Measurements from ENCODE around the gene SALL3.
"Not testable (repeated sequence)": the region's sequence is repeated elsewhere in the genome, so short reads cannot be mapped to it uniquely, and the experiment has no call there.

Gene SALL3

DNA sequence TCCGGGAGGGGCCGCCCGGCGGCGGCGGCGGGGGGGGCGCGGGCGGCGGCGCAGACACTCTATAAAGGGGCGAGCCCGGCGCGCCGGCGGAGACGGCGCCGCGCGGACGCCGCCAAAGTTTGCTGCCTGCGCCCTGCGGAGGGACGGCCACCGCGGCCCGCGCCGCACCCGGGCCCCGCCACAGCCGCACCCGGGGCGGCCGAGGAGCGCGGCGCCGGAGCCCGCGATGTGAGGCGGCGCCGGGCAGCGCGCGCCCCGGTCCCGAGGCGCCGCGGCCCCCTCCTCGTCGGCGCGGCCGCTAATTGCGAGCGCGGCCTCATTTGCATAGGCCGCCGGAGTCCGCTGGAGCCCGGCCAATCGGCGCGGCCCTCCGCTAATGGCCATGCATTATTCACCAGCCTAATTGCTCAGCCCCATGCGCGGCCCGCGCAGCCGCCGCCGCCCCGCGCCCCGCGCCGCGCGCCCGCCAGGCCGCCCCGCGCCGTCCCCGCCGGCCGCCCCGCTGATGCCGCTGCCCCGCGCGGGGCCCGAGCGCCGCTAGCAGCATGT is at the start of gene SALL3:
SALL3 (plus strand) TSS at position 89 of the 549 bp plus-strand sequence; CDS start at position 546, 457 bp downstream.
- no peak for DNase-seq (ENCODE audit: low spot score)

DNA sequence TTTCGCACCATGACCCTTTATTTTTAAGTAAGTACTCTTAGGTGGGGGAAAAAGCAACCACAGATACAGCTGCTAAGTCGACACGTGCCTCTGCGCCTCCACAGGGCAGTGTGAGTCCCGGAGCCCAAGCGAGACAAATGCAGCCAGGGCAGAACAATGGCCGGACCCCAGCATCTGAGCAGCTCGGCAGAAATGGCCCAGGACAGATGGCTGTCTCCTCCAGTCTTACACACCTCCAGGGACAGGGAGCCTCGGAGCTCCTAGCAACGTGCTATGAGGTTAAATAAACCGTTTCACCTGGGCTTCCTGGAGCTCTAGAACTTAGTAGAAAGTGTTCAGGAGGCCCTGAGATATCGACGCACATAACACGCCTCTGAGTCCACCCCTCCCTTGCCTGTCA is 47.3 kb upstream of the SALL3 start:
- no peak for DNase-seq (ENCODE audit: low spot score)

DNA sequence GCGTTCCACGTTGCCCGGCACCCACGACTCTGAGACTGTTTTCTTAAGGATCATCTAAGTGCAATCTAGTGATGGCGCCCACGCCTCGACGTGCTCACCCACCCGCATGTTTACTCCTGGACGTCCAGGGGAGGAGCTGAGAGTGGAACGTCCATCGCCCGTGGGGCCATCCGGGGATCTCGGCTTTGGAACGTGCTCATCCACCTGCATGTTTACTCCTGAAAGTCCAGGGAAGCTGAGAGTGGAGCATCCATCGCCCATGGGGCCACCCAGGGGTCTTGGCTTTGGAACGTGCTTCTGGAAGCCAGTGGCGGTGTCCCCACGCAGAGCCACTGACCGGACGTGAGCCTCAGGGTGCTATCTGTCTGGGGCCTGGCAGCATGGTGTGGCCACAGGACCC is 45.6 kb upstream of the SALL3 start:
- no peak for DNase-seq (ENCODE audit: low spot score)

DNA sequence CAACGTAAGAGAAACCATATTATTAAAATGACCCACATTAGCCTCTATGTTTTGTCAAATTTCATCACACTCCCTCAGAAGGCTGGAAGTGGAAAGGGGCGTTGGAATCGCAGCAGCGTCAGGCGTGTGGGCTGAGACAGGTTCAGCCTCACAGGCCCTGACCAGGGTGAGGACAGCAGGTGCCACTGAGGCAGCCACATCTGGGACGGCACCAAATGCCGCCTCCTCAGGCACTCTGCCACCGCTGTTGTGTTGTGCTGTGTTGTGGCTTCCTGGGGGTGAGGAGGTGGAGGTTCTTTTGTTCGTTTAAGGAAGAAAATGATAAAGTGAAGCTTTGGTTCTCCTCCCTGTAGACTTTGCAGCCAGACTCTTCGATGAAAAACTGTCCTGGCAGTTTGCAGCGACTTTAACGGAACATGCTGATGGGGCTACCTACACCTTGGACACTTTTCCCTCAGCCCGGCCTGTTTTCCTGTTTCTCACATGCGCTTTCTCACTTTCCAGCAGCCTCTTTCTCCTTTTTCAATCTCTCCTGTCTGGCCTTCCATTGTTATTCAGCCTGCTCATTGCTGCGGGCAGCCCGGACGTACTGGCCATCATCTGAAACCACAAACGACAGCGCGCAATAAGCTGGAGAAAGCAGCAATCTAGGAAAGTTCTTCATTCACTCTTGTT is 44.9 kb upstream of the SALL3 start:
- no peak for DNase-seq (ENCODE audit: low spot score)

DNA sequence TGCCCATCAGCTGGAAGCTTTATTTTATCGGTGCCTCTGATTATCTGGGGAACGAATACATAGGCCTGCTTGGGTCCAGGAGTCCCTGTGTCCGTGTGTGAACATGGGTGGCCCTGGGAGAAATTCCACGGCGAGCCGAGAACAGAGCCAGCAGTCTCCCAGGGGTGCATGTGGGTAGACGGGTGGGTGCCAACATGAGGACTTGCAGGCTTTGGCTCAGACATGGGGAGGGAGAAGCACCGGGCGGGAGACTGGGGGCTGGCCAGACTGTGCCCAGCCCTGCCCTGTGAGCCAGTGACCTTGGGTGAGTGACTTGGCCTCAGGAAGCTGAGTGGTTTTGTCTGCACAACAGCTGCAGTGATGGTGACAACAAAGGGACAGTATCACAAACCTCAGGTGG is 44.2 kb upstream of the SALL3 start:
- DNase-seq (ENCODE audit: low spot score) = no peak

DNA sequence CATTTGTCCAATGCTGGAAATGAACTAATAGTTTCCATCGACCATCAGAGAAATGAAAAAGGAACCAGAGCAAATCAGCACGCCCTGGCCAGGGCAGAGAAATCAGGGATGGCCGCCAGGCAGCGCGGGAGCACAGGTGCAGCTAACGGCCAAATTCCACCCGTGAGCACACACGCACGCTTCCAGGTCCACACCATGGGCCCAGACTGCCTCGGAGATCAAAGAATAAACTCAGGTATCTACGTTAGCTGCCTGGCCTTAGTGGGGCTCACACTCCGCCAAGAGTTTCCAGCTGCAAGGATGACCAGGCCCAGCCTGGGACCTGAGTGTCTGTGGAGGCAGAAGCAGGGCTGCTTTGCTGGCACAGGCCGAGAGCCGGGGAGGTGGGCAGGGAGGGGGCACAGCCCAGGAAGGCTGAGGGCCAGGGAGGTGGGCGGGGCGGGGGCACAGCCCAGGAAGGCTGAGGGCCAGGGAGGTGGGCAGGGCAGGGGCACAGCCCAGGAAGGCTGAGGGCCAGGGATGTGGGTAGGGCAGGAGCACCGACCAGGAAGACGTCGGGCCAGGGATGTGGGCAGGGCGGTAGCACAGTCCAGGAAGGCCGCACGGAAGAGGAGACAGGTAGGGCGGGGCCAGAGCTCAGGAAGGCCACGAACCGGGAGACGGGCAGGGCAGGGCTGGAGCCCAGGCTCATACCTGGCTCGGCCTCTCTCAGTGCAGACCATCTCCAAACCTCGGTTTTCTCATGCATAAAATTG is 43.2 kb upstream of the SALL3 start:
- DNase-seq (ENCODE audit: low spot score) = no peak

DNA sequence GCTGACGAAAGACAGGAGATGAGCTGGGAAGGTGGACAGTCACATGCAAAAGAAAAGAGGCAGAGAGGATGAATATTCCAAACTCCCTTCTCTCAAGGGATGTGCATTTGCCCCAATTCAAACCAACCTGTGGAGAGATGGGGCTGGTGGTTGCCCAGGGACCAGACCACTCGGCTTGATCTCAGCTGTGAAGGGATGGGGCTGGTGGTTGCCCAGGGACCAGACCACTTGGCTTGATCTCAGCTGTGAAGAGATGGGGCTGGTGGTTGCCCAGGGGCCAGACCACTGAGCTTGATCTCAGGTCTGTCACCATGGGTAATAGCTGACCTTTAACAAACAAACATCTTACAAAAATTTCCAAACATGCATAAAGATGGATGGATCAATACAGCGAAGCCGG is 42.5 kb upstream of the SALL3 start:
- DNase-seq (ENCODE audit: low spot score) = no peak

DNA sequence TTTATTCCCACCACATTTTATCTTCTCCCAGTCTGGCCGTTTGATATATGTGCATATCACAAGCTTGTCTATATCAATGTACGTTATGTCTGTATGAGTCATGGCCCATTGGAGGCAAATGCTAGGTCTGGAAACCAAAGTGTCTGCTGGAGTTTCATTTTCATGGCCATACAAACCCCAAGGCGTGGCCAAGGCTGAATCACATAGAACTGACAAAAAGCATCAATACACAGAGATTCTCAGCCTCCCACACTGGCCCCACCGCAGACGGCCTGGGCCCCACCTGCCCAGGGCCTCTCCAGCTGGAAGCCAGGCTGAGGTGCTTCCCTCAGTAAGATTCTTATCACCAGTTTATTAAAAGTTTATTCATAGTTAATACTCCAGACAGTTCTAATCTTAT is 40.5 kb upstream of the SALL3 start:
- peak; percentile 70 for DNase-seq (ENCODE audit: low spot score)

DNA sequence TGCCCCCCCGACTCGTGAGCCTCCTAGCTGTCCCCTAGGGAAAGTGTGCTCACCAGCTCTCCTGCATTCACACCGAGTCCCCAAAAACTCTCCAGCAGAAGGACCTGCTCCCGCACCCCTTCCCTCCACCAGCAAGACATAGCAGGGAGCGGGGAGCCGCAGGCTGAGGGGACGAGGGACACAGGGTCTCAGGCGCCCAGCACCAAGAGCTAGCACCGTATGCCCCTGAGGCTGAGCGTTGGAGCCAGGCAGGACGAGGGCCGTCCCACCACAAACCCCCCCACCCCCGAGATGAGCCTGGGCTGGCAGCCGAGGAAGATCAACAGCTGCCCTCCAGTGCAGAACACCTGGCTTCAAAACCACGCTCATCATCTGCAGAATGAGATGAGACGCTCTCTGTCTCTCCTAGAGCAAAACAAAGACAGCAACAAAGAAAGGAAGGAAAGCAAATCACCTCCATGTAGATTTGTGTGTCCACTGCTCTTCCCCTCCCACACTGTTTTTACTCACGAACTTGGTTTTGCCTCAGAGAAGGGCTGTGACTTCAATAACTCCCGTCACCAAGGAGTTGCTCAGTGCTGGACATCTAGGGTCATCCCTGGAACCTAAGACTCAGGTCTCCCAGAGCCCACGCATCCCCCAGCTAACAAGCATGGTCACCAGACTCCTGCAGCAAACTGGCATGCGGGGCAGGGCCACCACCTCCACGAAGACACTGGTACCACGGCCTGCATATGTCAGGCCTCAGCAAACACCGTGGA is 39.7 kb upstream of the SALL3 start:
- no peak for DNase-seq (ENCODE audit: low spot score)

DNA sequence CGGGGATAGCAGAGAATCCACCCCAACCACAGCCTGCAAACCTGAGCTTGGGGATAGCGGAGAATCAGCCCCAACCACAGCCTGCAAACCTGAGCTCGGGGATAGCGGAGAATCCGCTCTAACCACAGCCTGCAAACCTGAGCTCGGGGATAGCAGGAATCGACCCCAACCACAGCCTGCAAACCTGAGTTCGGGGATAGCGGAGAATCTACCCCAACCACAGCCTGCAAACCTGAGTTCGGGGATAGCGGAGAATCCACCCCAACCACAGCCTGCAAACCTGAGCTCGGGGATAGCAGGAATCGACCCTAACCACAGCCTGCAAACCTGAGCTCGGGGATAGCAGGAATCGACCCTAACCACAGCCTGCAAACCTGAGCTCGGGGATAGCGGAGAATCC is 37.4 kb upstream of the SALL3 start:
- not testable (repeated sequence) for DNase-seq (ENCODE audit: low spot score)

DNA sequence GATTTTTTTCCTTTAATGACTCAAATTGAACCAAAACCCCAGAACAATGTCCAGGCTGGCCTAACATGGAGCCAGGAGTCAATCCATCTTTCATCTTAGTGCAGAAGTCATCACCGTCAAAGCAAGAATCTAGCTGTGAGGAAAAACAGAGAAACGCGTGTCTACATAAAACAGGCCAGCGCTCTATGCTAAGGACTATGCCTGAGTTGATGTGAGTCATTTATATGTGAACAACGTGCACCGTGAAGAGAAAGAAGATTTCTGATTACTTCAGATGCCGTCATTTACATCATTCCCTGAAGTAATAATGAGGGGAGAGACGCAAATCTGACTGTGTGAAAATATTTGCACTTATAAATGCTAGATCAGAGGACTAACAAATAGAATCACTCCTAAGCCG is 34.0 kb upstream of the SALL3 start:
- no peak for DNase-seq (ENCODE audit: low spot score)

DNA sequence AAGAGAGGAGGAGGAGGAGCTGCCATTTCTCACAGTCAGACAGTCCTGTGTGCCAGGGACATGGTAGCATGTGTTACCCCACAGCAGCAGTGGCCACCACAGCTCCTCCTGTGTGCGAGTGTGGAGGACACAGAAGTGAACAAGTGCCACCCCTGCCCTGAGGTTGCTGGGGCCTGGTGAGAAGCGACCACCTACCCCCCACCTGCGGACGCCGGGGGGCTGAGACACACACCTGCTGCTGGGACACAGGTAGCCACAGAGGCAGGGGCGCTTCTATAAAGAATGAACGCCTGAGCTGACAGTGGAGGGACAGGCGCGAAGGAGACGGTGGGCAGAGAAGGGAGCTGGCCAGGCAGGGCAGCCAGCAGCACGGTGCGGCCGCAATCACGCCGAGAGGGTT is 32.3 kb upstream of the SALL3 start:
- no peak for DNase-seq (ENCODE audit: low spot score)

DNA sequence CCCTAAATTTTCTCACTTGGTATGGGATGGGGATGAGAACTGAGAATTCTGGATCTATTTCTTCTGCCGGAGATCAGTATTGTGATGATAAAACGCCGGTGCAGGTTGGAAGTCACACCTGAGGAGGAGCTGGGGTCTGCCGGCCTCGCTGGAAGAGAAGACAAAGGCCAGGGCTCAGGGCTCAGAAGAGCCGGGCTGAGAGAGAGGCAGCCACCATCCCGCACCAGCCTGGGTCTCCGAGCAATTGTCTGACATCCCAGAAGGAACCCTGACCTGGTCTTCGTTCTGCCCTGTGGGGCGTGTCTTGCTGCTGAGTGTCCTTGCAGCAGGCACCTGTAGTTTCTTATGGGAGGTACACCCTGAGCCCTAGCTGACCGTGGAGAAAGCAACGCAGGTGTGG is 31.4 kb upstream of the SALL3 start:
- no peak for DNase-seq (ENCODE audit: low spot score)

DNA sequence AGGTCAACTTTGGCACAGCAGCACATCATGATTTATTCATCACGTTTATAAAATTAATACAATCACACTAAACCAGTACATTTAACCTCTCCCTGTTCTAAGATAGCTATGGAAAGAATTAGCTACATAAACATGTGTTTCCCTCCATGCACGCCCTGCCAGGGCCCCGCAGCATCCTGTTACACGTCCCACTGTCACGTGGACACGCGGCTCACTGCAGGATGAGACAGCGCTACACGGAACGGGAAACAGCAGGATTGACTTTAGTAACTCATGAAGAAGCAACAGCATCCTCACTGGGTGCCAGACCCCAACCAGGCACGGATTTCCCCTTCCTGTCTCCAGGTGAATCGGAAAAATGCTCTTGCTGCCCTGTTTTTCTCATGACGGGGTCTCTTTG is 30.9 kb upstream of the SALL3 start:
- DNase-seq (ENCODE audit: low spot score) = no peak

DNA sequence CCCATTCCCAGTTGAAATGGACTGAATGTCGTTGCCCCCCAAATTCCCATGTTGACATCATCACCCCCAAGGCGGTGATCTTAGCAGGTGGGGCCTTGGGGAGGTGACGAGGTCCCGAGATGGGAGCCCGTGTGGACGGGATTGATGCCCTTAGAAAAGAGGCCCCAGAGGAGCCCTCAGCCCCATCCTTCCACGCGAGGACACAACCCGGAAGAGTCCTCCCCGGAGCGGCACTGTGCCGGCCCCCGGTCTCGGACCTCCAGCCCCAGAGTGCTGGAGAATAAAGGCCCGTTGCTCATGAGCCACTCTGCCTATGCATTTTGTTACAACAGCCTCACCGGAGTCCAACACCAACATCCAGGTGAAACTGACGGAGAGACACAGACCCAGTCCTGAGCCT is 30.4 kb upstream of the SALL3 start:
- no peak for DNase-seq (ENCODE audit: low spot score)

DNA sequence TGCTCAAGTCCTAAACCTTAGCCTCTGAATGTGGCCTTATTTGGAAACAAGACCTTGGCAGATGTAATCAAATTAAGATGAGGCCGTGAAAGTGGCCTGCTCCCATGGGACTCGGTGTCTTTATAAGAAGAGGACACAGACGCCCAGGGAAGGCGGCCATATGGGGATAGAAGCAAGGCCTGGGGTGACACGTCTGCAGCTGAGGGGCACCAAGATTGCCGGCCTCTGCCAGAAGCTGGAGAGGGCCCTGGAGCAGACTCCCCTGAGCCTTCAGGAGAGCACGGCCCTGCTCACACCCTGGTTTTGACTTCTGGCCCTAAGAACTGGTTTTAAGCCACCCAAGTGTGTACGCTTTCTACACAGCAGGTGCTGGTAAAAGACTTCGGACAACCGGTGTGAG is 29.2 kb upstream of the SALL3 start:
- no peak for DNase-seq (ENCODE audit: low spot score)

DNA sequence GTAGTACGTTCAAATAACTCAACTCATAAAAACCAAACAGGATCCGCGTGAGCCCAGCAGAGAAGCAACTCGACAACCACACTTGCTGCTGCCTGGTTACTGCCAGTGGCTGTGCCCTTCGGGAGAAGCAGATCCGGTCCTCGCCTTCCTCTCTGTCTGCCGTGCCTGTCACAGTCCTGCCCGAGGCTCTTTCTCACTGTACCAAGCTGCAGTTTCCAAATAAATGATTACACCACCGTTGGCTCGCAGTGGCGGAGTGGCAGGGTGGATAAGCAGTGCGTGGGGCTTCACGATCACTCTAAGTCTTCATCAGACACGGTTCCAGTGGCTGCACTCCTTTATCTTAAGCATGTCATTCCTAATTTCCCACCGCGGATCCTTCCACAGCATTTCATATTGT is 26.1 kb upstream of the SALL3 start:
- DNase-seq (ENCODE audit: low spot score) = no peak

DNA sequence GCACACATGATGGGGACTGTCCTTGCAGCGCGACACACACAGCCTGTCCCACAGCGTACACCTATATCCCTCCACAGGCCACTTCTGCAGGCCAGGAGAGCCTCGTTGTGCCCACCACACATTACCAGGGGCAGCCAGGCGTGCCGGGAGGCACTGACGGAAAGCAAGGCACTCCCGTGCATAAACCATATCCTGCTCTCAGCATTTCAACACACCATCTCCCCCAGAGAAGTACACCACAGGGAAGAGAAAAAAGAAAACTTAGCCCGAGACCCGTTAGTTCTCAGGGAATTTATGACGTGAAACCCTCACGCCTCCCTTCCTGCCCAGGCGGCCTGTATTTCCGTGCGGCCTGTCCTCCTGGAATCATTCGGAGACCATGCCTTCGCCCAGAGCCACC is 24.6 kb upstream of the SALL3 start:
- DNase-seq (ENCODE audit: low spot score) = no peak

DNA sequence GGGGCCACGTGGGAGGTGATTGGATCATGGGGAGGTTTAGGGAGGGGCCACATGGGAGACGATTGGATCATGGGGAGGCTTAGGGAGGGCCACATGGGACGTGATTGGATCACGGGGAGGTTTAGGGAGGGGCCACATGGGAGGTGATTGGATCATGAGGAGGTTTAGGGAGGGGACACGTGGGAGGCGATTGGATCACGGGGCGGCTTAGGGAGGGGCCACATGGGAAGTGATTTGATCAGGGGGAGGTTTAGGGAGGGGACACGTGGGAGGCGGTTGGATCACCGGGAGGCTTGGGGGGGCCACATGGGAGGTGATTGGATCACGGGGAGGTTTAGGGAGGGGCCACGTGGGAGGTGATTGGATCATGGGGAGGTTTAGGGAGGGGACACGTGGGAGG is 22.5 kb upstream of the SALL3 start:
- no peak for DNase-seq (ENCODE audit: low spot score)

DNA sequence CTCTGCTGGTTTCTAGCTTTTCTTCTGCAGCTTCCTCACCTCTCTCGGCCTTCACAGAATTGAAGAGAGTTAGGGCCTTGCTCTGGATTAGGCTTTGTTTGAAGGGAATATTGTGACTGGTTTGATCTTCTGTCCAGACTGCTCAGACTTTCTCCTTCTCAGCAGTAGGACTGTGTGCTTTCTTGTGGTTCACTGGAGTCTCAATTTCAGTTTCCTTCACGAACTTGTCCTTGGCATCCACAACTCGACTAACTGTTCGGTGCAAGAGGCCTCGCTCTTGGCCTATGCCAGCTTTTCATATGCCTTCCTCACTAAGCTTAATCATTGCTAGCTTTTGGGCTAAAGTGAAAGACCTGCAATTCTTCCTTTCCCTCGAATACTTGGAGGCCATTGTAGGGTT is 18.9 kb upstream of the SALL3 start:
- DNase-seq (ENCODE audit: low spot score) = no peak

DNA sequence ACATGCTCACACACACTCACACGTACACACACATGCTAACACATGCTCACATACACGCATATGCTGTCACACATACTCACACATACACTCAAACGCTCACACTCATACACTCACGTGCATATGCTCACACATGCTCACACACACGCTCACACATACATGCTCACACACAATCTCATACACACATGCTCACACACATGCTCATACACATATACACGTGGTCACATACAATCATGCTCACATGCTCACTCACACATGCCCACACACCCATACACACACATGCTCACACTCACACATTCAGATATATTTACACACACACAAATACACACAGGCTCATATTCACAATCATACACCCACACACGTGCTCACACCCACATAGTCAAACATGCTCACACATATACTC is 17.5 kb upstream of the SALL3 start:
- DNase-seq (ENCODE audit: low spot score) = no peak

DNA sequence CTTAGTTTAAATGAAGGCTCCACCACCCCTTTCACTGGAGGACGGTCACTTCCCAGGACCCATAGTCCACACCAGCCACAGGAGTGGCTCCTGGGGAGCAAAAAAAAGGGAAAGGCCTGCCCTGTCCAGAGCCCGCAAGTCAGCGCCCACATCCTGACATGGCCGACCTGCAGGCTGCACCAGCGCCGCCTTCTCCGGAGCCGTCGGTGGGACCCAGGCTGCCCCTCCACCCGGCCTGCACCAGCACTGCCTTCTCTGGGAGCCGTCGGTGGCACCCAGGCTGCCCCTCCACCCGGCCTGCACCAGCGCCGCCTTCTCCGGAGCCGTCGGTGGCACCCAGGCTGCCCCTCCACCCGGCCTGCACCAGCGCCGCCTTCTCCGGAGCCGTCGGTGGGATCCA is 14.9 kb upstream of the SALL3 start:
- not testable (repeated sequence) for DNase-seq (ENCODE audit: low spot score)

DNA sequence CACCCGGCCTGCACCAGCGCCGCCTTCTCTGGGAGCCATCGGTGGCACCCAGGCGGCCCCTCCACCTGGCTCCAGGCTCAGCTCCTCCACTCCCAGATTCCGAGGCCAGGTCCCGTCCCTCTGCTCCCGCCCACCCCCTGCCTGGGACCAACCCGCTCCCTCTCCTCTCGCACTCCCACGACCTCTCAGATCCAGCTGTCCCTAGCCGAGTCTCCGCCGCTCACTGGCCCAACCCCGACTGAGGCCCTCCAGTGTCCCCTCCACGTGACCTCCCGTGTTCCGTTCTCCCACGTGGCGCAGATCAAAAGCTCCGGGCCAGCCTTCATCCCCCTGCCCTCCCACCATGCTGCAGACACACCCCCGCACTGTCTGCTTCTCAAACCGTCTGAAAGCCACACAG is 14.4 kb upstream of the SALL3 start:
- DNase-seq (ENCODE audit: low spot score) = no peak

All from SW480 (cell line).